ENCODE results near the gene SLC12A8. TPM values are rescaled to one million over a fixed set of nuclear protein-coding genes. Genes with fewer than 3 reads are reported as not detected.

Gene SLC12A8
- total RNA-seq, 2 experiments from 2014 or later = 3.9 to 5.6 TPM

DNA sequence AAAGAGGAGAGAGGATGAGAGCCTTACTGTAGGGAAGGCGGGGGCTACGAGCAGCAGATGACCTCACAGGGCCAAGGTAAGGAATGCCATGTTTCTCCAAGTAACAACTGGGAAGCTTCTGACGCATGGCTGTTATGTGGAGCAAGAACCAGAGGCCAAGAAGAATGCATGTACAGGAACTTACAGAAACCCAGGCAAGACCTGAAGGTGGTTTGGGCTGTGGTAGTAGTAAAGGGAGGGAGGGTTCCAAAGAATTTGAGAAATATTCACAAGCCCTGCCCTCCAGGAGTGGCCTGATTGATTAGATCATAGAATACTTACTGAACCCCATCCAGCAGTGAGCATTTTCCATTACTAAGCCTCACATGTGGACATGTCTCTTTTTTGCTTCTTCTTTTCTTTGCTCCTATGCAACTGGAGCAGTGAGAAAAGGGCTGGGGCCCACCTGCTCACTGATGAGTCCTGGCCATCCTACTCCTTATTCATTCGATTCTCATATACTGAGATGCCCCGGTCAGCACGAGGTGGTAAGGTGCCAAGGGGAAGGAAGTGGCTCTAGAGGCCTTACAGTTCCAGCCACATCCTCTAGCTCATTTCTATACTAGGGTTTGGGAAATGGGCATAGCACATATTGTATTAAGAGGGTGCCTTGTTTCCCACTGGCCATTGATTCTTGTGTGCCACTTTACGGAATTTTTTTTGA is 8.3 kb upstream of the SLC12A8 start:
- POLR2A ChIA-PET = no interaction called here

DNA sequence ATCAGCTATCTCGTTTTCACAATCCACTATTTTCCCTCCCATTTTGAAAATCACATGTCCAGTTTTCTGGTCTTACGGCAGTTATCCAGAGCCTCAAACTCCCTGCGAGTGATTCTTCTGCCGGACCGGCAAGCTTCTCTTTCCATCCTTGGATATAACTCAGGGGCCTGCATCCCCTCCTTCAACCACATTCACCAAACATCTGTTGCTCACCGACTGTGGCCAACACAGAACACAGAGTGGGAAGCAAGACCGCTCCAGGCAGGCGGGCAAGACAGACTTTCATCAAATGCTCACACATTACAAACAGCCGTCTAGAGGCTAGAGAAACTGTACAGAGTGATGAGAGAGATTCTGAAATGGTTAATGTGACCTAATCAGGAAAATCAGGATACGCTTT is 7.6 kb upstream of the SLC12A8 start:
- ChIA-PET POLR2A (no interaction called here), CTCF (no interaction called here)

More for the DNA sequence above, 8.3 kb upstream of the SLC12A8 start:
- CTCF ChIA-PET = no interaction called here

DNA sequence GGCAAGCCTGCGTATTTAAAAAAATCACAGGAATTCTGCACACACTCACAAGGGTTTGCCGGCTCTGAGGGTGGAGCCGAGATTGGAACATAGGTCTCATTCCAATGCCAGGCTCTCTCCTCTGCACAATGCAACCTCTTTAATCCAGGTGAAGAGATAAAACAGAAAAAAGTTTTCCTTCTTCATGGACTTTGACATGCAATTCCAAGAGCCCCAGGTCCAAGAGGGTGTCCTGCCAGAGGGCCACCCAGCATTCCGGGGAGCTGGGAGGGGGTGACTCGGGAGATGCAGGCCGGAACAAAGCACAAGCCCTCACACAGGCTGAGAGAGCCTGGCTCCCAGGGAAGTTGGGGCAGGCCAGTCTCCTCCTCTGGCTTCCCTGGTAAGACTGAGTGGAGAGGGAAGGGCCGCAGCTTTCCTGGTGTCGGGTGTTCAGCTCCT is 6.7 kb upstream of the SLC12A8 start:
- ChIA-PET CTCF (no interaction called here), POLR2A (no interaction called here)

DNA sequence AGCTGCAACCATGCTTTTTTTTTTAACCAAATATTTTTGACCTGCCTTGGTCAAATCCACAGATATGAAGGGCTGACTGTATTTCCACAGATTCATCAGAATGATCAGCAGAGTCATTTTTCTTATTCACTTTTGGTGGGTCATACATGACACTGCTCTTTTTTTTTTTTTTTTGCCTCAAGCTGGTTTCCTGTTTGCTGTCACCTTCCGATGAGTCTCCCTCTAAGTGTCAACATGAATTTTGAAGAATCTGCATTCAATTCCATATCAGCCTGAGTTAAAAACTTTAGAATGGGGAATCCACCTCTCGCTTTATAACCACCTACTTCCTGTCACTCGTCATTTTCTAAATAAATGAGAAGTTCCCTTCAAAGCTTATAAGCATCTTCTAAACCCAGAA is 2.2 kb upstream of the SLC12A8 start:
- POLR2A ChIA-PET = no interaction called here
- CTCF ChIA-PET = interaction anchor here (0.6 to 1.3 kb wide), 5 partner anchors 12 to 161 kb away, joined by 3 to 4 read pairs (median 3); no protein-coding TSS in a partner anchor

DNA sequence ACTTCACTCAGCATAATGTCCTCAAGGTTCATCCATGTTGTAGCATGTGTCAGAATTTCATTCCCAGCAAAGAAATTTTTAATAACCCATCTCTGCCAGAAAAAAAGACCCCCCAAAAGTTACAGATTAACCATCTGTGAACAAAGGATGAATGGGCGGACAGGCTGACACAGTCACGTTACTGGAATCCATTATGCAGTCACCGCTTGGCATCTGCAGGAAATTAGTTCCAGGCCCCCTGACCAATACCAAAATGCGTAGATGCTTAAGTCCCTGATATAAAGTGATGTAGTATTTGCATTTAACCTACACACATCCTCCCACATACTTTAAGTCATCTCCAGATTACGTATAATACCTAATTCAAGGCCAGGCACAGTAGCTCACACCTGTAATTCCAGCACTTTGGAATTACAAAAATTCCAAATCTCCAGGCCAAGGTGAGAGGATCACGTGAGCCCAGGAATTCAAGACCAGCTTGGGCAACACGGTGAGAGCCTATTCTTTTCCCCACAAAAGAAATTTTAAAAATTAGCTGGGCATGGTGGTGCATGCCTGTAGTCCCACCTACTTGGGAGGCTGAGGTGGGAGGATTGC is 1.5 kb upstream of the SLC12A8 start:
- ChIA-PET POLR2A (no interaction called here), CTCF (interaction anchor here (1.3 kb wide), 1 partner anchor 12 kb away, joined by 4 read pairs; no protein-coding TSS in a partner anchor)

DNA sequence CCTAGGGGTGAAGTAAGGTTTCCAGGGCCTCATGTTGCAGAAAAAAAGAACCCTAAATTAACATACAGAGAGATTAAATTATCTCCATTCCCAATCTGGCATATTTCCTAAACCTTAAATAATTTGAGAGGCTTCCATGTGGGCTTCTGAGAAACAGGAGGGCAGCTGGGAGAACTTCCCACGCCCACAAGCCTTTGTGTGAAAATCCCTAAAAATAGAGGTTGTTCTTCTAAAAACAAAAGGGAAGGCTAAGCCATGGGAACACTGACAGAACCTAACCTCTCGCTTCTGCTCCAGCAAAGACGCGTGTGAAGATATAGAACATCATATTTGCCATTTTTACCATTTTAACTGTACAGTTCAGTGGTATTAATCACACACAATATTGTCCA is 812 bp upstream of the SLC12A8 start:
- POLR2A ChIA-PET = no interaction called here

DNA sequence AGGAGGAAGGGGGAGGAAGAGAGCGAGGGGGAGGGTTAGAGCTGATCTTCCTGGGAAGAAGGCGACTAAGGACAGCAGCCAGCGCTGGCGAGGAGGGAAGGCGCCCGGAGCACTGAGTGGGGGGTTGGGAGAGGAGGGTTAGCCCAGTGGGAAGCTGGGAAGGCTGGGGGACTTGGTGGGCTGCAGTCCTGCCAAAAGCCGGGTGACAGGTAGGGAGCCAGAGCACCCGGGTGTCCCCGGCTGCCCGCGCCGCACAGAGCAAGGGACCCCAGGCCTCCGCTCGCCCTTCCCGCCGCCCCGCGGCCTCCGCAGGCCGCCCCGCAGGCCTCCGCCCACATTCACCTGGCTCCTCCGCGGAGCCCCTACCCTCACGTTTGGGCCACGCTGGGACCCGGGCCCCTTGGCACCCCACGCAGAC is 448 bp downstream of the SLC12A8 start:
- ChIA-PET POLR2A (no interaction called here), CTCF (no interaction called here)

More for the DNA sequence above, 812 bp upstream of the SLC12A8 start:
- CTCF ChIA-PET = no interaction called here

DNA sequence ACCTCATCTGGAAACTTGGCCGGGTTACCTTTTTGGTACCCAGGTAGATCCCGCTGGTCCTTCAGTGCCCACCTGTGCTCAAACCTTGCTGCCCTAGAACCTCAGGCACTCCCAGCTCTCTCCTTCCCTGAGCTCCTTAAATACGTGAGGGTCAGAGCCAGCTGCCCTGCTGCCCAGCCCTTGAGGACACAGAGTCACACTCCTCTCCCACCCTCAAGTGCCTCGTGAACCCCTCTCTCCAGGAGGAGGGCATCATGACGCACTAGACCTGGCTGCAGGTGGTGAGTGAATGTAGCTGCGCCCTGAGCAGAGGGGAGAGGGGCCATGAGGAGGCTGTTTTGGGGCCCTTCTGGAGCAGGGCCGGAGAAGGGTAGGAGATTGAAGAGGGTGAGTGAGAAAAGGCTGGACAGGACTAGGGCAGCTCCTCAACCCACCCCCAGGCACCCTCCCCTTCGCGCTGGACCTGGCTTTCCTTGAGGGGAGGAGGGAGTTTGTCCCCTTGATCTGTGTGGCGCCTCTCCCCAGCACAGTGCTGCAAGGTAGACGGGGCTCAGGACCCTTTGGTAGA is 941 bp downstream of the SLC12A8 start:
- CTCF ChIA-PET = no interaction called here
- POLR2A ChIA-PET = no interaction called here

DNA sequence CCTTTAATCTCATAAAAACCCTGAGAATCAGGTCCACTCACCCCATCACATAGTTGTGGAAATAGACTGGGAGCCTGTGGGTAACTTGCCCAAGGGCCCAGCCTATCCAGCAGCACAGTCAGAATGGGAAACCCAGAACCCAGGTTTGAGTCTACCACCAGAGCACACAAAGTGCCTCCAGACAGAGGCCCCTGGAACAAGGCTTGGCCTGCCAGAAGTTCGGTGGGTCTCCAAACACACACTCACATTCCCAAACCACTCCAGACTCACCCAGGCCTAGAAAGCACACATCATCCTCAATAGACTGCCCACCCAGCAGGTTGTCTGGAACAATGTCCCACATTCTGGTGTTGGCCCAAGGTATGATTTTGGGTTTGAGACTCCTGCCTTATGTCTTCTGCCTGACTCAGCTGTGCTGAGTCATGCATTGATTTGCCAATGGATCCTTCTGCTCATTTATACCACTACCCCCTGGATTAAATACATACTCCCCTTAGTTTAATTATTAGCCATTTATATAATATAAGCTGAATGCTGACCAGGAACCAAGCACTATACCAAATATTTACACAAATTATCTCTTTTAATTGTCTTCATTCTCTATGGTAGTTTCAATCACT is 4.5 kb downstream of the SLC12A8 start:
- CTCF ChIA-PET = interaction anchor here (0.6 kb wide), 1 partner anchor 119 kb away, joined by 5 read pairs; no protein-coding TSS in a partner anchor
- POLR2A ChIA-PET = no interaction called here

DNA sequence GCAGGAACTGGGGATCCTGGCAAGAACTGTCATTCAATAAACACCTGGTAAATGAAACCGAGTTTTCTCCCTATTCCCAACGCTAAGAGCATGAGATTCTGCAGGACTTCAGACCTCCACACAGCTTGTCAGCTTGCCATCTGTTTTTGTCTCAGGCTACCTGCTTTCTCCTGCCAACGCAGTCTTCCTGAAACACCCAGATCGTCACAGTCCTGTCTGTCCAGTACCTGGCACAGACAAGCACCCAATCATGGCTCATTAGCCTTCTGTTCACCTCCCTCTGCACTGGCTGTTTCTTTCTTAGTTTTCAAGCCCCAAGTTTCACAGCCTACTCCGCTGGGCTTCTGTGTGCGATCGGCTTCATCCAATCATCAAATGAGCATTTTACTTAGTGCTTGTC is 5.0 kb downstream of the SLC12A8 start:
- ChIA-PET CTCF (interaction anchor here (0.5 kb wide), 1 partner anchor 35 kb away, joined by 3 read pairs; no protein-coding TSS in a partner anchor), POLR2A (no interaction called here)

DNA sequence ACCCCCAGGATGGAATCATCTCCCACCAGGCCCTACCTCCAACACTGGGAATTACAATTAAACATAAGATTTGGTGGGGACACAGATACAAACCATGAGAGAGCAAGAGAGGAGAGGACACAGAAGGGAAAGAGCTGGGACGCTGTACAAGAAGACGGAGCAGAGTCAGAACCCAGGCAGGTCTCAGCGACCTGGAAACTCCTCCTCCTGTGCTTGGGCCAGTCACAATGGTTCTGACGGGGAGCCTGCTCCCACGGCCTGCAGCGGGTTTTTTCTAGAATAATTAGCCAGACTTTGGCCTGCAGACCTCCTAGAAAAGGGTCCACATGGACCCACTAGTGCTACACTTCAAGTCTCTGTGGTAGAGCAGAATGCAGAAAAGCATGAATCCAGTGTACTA is 5.6 kb downstream of the SLC12A8 start:
- CTCF ChIA-PET = interaction anchor here (0.5 kb wide), 1 partner anchor 36 kb away, joined by 3 read pairs; no protein-coding TSS in a partner anchor
- POLR2A ChIA-PET = no interaction called here

DNA sequence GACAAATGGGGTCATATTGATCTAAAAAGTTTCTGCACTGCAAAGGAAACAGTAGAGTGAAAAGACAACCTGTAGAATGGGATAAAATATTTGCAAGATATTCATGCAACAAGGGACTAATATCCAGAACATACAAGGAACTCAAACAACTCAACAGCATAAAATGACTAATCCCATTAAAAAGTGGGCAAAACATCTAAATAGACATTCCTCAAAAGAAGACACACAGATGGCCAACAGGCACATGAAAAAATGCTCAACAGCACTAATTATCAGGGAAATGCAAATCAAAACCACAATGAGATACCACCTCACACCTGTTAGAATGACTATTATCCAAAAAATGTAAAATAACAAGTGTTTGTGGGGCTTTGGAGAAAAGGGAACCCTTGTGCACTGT is 8.8 kb downstream of the SLC12A8 start:
- CTCF ChIA-PET = no interaction called here
- POLR2A ChIA-PET = no interaction called here

DNA sequence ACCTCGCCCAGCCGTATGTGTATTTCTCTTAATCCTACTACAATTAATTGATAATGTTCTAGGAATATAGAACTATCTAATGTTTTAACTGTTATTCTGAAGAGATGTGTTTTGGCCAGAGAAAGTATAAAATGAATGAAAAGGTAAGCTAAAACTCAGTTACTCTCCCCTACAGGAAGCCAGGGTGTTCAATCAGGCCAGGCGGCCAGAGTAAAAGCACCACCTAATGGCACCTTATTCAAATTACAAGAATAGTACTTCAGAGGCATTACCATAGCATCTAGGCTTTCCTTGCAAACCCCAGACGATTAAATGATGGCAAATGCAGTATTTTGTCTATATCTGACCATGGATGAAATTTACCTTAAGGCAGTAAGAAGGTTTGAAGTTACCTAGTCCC is 10.4 kb downstream of the SLC12A8 start:
- ChIA-PET POLR2A (no interaction called here), CTCF (interaction anchor here (0.9 to 1.0 kb wide), 3 partner anchors 10 to 273 kb away, joined by 3 to 4 read pairs (median 4); no protein-coding TSS in a partner anchor)

DNA sequence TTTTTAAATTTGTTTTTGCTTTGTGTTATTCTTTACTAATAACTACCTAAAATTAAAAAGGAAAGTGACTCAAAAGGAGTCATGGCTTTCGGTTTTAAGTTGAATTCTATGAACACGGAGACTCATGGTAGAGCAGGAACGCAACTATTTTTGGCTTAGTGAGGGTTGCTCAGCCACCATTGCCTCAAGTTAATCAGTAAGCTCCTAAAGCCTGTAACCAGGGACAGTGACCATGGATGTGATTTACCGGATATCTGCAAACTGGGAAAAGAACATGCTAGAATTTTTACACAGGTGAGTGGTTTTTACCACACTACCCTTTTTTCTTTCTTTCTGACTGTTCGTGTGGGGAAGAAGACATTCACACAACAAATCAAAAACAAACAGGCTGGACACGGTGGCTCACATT is 11.8 kb downstream of the SLC12A8 start:
- ChIA-PET CTCF (no interaction called here), POLR2A (no interaction called here)

DNA sequence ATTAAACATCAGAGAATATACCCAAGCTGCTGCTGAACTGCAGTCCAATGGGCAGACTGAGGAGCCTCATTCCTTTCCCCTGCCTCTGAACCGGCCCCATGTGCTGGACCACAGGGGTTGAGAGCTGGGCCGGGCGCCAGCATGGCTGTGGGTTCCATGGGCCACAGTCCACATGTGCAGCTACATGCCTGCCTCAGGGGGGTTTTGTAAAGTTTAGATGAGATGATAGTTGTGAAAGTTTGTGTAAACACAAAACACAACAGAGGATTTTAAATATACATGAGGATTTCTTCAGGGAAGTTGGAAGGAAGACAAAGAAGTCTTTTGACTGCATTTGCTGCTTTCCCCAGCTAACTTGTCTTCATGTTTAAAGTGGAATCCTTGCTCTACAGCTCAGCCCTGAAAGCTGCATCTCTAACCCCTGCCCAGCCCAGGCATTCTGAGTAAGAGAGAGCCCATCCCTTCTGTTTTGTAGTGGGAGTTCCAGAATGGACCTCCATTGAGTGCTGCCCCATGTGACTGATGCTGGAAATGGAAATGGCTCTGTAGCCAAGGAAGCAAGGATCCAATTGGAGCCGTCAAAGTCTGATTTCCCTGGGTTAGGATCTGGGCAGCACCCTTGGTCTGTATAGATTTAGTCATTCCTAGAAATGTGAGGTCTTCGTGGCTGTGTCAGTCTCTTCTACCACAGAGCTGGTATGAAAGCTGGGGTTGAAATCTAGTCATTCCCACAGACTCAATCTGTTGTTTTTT is 17.5 kb downstream of the SLC12A8 start:
- CTCF ChIA-PET = interaction anchor here (1.1 kb wide), 1 partner anchor 37 kb away, joined by 3 read pairs; no protein-coding TSS in a partner anchor
- POLR2A ChIA-PET = interaction anchor here (0.6 to 0.7 kb wide), 2 partner anchors 10 to 368 kb away, joined by 3 to 5 read pairs; no protein-coding TSS in a partner anchor

DNA sequence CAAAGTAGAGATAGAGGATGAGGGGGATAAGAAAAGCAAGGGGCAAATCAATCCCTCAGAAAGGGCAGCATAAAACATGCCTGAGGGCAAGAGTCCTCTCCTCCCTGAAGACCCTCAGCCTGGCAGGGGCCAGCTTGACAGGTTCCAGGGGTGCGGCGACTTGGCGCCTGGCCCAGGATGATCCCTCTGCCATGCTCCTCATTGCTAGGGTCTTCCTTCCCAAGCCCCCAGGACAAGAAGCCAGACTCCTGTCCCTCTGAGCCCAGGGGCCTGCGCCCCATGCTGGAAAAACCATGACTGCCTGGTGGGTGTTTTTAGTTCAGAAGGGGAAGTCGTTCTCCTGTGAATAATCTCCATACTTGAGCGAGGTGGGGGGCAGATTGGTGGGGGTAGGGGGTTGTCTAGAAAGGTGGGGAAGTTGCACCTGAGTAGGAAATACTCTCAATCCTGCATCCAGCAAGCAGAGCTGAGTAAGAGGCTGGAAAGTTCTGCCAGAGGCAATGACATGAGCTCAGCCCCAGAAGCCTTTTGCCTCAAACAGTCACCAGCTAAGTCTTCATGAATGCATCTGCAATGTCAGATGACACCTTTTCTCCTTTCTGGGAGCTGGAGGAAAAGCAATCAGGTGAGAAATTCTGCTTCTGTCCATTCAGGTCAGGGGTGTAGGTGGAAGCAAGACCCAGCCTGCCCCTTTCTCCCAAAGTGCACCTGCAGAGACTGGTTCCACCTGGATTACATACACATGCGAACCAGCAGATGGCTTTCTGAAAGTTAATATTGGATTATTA is 18.3 kb downstream of the SLC12A8 start:
- ChIA-PET POLR2A (interaction anchor here (0.6 kb wide), 1 partner anchor 369 kb away, joined by 3 read pairs; no protein-coding TSS in a partner anchor), CTCF (interaction anchor here (0.5 kb wide), 1 partner anchor 22 kb away, joined by 3 read pairs; no protein-coding TSS in a partner anchor)

DNA sequence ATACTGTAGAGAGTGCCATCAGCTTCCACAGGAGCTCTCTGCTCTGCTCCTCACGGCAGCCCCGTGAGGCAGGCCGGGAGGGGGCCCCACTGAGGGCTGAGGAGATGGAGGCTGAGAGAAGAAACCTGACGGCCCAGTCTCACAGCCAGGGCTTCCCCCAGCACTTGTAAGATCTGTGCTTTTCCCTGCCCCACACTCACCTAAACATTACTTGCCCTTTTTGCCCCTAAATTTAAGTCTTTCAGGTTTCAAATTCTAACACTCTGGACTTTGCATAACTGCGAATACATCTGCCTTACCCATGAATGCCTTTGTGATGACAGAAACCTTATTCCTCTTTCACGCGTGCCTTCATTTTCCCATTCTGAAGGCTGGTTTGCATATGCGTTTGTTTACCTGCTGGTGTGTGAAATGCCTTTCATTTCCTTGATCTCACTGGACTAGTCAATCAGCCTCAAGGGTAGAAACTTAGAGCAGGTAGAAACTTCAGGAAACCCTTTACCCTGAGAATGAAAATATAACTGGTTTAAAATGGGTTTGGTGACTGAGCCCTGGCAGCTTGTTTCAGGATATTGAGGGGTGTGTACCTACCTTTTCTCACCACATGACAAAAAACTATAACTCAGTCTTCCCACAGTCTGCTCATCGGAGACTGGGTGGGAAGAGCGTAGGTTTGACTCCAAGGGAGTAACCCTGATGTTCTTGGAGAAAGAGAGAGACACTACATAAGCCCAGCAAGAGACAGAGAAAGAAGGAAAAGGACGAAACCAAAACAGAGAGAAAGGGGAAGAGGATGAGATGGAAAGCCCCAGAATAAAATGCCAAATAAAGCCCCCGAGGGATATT is 20.1 kb downstream of the SLC12A8 start:
- CTCF ChIA-PET = interaction anchor here (1.0 kb wide), 1 partner anchor 10 kb away, joined by 3 read pairs; no protein-coding TSS in a partner anchor

DNA sequence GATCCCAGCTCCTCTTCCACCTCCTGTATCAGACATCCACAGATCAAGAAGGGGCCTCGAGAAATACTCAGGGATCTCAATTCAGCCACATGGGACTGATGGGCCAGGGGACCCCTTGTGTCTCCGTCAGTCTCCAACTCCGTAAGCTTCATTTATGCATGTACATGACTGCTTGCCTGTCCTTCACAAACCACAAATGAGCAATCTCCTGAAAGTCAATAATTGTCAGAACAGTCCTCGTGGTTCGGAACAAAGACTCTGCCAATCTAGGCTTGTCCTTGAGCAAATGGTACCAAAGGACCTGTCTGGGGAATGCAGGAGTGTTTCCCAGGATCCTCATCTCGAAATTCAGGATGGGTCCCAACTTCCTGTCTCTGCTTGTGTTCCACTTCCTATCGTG is 20.8 kb downstream of the SLC12A8 start:
- ChIA-PET CTCF (interaction anchor here (1.0 kb wide), 1 partner anchor 11 kb away, joined by 3 read pairs; no protein-coding TSS in a partner anchor), POLR2A (no interaction called here)

More for the DNA sequence above, 20.1 kb downstream of the SLC12A8 start:
- POLR2A ChIA-PET = no interaction called here

Measured in activated CD8-positive, alpha-beta memory T cell treated with anti-CD3 and anti-CD28 coated beads for 36 hours (primary cell).